Putamen (tissue), 1 donor: ENCODE results near the gene TM4SF4.

ENCODE experiments used
- DNase-seq: peaks from one replicate; pipeline ENCODE4 v3.0.0-alpha.2; 2016; ENCODE audit warnings: low spot score

TM4SF4 gene

DNA sequence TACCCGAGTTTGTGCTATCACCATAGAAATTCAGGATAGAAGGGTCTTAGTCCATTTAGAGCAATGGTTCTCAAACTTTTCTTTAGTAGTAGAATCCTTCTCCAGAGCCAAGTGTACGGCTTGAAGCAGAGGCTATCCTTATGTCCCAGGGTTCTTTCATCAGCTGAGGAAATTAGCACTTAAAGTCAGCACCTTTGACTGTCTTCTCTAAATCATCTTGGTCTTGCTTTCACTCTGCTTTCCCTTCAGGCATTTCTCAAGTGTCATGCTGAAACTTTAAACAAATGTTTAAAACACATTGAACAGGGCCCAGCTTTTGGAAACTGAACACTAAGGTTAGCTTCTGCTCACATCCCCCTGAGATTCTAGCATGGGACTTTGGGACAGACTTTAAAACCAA, 78.2 kb downstream of the TM4SF4 start:
- no peak for DNase-seq
